SK-N-SH treated with all-trans-retinoic acid at 6 μM for 48 hours (cell line): Measurements from ENCODE around the gene PLEKHJ1.

Source experiments
- ATAC-seq: fragments of 200-7000 bp; cut with Tn5 transposase; 3 replicates; pipeline ENCODE4 v1.9.1; 2020; ENCODE audit warnings: mild to moderate bottlenecking, moderate library complexity
- ARNTL ChIP-seq: fragments of 450-650 bp; formaldehyde crosslinking; IDR thresholded peaks from 2 replicates; pipeline ENCODE4 v1.5.0; 2020; ENCODE audit warnings: low read depth, mild to moderate bottlenecking, moderate library complexity, borderline replicate concordance
- BACH2 ChIP-seq: fragments of 250-450 bp; sonication (Bioruptor Pico); IDR thresholded peaks from 2 replicates; pipeline ENCODE4 v1.9.0; 2021; ENCODE audit warnings: mild to moderate bottlenecking, borderline replicate concordance
- CSDC2 ChIP-seq: fragments of 250-450 bp; sonication (Bioruptor Pico); IDR thresholded peaks from 2 replicates; pipeline ENCODE4 v1.5.0; 2020; ENCODE audit warnings: mild to moderate bottlenecking, moderate library complexity
- ESRRG ChIP-seq: fragments of 250-450 bp; sonication (Bioruptor Pico); IDR thresholded peaks from 2 replicates; pipeline ENCODE4 v1.6.1; 2021; ENCODE audit warnings: mild to moderate bottlenecking
- GLIS3 ChIP-seq: fragments of 250-450 bp; sonication (Bioruptor Pico); IDR thresholded peaks from 2 replicates; pipeline ENCODE4 v1.5.0; 2020; ENCODE audit warnings: mild to moderate bottlenecking, moderate library complexity
- ISL1 ChIP-seq: fragments of 250-450 bp; sonication (Bioruptor Pico); IDR thresholded peaks from 2 replicates; pipeline ENCODE4 v2.1.2; 2022; ENCODE audit warnings: mild to moderate bottlenecking, moderate library complexity
- OSR1 ChIP-seq: fragments of 250-450 bp; sonication (Bioruptor Pico); IDR thresholded peaks from 2 replicates; pipeline ENCODE4 v1.8.0; 2022; ENCODE audit warnings: moderate library complexity, mild to moderate bottlenecking, inconsistent platforms
- PPARA ChIP-seq: fragments of 250-450 bp; sonication (Bioruptor Pico); IDR thresholded peaks from 2 replicates; pipeline ENCODE4 v1.5.0; 2020; ENCODE audit warnings: mild to moderate bottlenecking, borderline replicate concordance
- RARB ChIP-seq: fragments of 250-450 bp; sonication (Bioruptor Pico); IDR thresholded peaks from 2 replicates; pipeline ENCODE4 v1.8.0; 2021; ENCODE audit warnings: mild to moderate bottlenecking, moderate library complexity
- SNAI2 ChIP-seq: fragments of 250-450 bp; sonication (Bioruptor Pico); IDR thresholded peaks from 2 replicates; pipeline ENCODE4 v1.5.0; 2020; ENCODE audit warnings: mild to moderate bottlenecking, moderate library complexity
- TCF4 ChIP-seq: fragments of 250-450 bp; sonication (Bioruptor Pico); IDR thresholded peaks from 2 replicates; pipeline ENCODE4 v1.8.0; 2021; ENCODE audit warnings: mild to moderate bottlenecking, moderate library complexity, borderline replicate concordance
- TOX ChIP-seq: fragments of 250-450 bp; sonication (Bioruptor Pico); IDR thresholded peaks from 2 replicates; pipeline ENCODE4 v1.8.0; 2021; ENCODE audit warnings: mild to moderate bottlenecking, moderate library complexity, borderline replicate concordance
- ZC3H10 ChIP-seq: fragments of 250-450 bp; sonication (Bioruptor Pico); IDR thresholded peaks from 2 replicates; pipeline ENCODE4 v1.5.1; 2021; ENCODE audit warnings: mild to moderate bottlenecking, moderate library complexity
- ZFP3 ChIP-seq: fragments of 250-450 bp; sonication (Bioruptor Pico); IDR thresholded peaks from 2 replicates; pipeline ENCODE4 v1.5.0; 2020; ENCODE audit warnings: mild to moderate bottlenecking, moderate library complexity
- ZFP30 ChIP-seq: fragments of 450-650 bp; formaldehyde crosslinking; IDR thresholded peaks from 2 replicates; pipeline ENCODE4 v1.5.0; 2022; ENCODE audit warnings: mild to moderate bottlenecking, moderate library complexity
- ZNF565 ChIP-seq: fragments of 450-650 bp; formaldehyde crosslinking; conservative IDR thresholded peaks from 2 replicates; pipeline ENCODE4 v1.5.0; 2020; ENCODE audit warnings: low read depth, mild to moderate bottlenecking, moderate library complexity
- ZNF70 ChIP-seq: fragments of 450-650 bp; formaldehyde crosslinking; IDR thresholded peaks from 2 replicates; pipeline ENCODE4 v1.5.0; 2020; ENCODE audit warnings: mild to moderate bottlenecking, moderate library complexity
- ZNF8 ChIP-seq: fragments of 450-650 bp; formaldehyde crosslinking; IDR thresholded peaks from 2 replicates; pipeline ENCODE4 v1.5.0; 2020; ENCODE audit warnings: mild to moderate bottlenecking, moderate library complexity
- TF ChIP-seq, protein P1 (sequence below): fragments of 250-450 bp; sonication (Bioruptor Pico); IDR thresholded peaks from 2 replicates; pipeline ENCODE4 v1.8.0; 2020; ENCODE audit warnings: mild to moderate bottlenecking, moderate library complexity, borderline replicate concordance
- TF ChIP-seq, protein P2 (sequence below): fragments of 250-450 bp; sonication (Bioruptor Pico); IDR thresholded peaks from 2 replicates; pipeline ENCODE4 v1.8.0; 2021; ENCODE audit warnings: low read depth, mild to moderate bottlenecking, moderate library complexity, borderline replicate concordance
- TF ChIP-seq, protein P3 (sequence below): fragments of 250-450 bp; sonication (Bioruptor Pico); IDR thresholded peaks from 2 replicates; pipeline ENCODE4 v1.5.0; 2020; ENCODE audit warnings: mild to moderate bottlenecking, moderate library complexity
- TF ChIP-seq, protein P4 (sequence below): fragments of 250-450 bp; sonication (Bioruptor Pico); IDR thresholded peaks from 2 replicates; pipeline ENCODE4 v1.5.1; 2020; ENCODE audit warnings: low read depth, mild to moderate bottlenecking, moderate library complexity
- TF ChIP-seq, protein P5 (sequence below): fragments of 250-450 bp; sonication (Bioruptor Pico); IDR thresholded peaks from 2 replicates; pipeline ENCODE4 v1.5.1; 2021; ENCODE audit warnings: mild to moderate bottlenecking, moderate library complexity

PLEKHJ1 gene

DNA sequence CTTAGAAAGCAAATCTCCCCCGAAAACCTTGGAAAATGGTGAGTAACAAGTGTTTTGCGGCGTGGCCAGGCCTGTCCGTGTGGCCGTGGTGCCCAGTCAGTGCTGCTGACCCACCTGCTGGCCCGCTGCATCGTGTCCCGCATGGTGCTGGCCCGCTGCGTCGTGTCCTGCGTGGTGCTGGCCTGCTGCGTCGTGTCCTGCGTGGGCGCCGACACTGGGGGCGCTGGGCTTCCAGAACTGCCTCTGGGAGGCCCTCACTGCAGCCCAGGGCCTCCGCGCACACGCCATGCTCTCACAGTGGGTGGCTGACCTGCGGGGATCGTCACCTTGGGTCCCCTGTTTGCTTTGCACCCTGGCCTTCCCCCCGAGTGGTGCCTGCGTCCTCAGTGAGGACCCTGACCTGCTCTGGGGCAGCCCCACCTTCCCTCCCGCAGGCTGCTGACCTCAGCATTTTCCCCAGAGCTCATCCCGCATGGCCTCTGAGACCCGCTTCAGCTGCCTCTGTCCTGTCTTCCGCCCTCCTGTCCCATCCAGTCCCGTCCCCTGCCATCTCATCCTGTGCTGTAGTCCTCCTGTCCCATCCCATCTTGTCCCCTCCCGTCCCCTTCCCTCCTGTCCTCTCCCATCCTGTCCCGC is 10.6 kb downstream of the PLEKHJ1 start:
- TF ChIP-seq ZFP30 (CRISPR knock-in tag) (no peak), OSR1 (CRISPR knock-in tag) (no peak), TCF4 (no peak), ZFP3 (CRISPR knock-in tag) (no peak), ISL1 (CRISPR knock-in tag) (no peak), ZC3H10 (CRISPR knock-in tag) (no peak), BACH2 (no peak), ARNTL (CRISPR knock-in tag) (no peak), ESRRG (CRISPR knock-in tag) (no peak), CSDC2 (CRISPR knock-in tag) (no peak), GLIS3 (no peak), SNAI2 (CRISPR knock-in tag) (no peak), ZNF70 (CRISPR knock-in tag) (no peak), TOX (CRISPR knock-in tag) (no peak), PPARA (CRISPR knock-in tag) (no peak)
- TF ChIP-seq, protein P1, sequence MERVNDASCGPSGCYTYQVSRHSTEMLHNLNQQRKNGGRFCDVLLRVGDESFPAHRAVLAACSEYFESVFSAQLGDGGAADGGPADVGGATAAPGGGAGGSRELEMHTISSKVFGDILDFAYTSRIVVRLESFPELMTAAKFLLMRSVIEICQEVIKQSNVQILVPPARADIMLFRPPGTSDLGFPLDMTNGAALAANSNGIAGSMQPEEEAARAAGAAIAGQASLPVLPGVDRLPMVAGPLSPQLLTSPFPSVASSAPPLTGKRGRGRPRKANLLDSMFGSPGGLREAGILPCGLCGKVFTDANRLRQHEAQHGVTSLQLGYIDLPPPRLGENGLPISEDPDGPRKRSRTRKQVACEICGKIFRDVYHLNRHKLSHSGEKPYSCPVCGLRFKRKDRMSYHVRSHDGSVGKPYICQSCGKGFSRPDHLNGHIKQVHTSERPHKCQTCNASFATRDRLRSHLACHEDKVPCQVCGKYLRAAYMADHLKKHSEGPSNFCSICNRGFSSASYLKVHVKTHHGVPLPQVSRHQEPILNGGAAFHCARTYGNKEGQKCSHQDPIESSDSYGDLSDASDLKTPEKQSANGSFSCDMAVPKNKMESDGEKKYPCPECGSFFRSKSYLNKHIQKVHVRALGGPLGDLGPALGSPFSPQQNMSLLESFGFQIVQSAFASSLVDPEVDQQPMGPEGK (CRISPR knock-in tag): no peak
- TF ChIP-seq, protein P2, sequence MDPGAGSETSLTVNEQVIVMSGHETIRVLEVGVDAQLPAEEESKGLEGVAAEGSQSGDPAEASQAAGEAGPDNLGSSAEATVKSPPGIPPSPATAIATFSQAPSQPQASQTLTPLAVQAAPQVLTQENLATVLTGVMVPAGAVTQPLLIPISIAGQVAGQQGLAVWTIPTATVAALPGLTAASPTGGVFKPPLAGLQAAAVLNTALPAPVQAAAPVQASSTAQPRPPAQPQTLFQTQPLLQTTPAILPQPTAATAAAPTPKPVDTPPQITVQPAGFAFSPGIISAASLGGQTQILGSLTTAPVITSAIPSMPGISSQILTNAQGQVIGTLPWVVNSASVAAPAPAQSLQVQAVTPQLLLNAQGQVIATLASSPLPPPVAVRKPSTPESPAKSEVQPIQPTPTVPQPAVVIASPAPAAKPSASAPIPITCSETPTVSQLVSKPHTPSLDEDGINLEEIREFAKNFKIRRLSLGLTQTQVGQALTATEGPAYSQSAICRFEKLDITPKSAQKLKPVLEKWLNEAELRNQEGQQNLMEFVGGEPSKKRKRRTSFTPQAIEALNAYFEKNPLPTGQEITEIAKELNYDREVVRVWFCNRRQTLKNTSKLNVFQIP (CRISPR knock-in tag): no peak
- ATAC-seq: no peak

DNA sequence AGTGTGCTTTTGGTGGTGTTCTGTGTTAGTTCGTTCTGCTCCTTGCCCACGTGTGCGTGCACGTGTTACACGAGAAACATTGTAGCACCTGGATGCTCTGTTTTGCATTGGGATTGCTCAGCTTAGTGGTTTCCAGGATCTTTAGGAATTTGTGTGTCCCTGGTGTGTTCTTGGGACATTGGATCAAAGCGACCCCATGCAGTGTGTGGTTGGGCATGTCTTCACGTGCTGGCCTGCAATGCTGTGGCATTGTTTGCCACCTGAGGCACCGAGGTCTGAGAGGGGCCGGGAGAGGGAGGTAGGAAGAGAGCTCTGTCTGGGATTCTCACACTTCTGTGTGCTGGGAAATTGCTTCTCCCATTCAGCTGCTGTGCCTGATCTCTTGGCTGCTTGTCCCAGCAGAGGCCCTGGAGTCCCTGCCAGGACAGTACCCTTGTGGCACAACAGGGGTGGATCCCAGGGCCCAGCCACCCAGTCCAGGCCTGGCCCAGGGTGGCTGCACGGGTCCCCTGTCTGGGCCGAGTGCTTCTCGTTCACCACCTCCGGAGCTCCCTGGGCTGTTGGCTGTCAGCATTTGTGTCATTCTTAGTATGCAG is 11.3 kb downstream of the PLEKHJ1 start:
- no peak for ATAC-seq
- TF ChIP-seq CSDC2 (CRISPR knock-in tag) (no peak), ISL1 (CRISPR knock-in tag) (no peak), GLIS3 (no peak), TCF4 (no peak), ZFP30 (CRISPR knock-in tag) (no peak), ZNF565 (CRISPR knock-in tag) (no peak), ESRRG (CRISPR knock-in tag) (no peak), ZC3H10 (CRISPR knock-in tag) (no peak), PPARA (CRISPR knock-in tag) (no peak), ZNF70 (CRISPR knock-in tag) (no peak), RARB (CRISPR knock-in tag) (no peak), ZNF8 (no peak), OSR1 (CRISPR knock-in tag) (no peak)
- TF ChIP-seq, protein P3, sequence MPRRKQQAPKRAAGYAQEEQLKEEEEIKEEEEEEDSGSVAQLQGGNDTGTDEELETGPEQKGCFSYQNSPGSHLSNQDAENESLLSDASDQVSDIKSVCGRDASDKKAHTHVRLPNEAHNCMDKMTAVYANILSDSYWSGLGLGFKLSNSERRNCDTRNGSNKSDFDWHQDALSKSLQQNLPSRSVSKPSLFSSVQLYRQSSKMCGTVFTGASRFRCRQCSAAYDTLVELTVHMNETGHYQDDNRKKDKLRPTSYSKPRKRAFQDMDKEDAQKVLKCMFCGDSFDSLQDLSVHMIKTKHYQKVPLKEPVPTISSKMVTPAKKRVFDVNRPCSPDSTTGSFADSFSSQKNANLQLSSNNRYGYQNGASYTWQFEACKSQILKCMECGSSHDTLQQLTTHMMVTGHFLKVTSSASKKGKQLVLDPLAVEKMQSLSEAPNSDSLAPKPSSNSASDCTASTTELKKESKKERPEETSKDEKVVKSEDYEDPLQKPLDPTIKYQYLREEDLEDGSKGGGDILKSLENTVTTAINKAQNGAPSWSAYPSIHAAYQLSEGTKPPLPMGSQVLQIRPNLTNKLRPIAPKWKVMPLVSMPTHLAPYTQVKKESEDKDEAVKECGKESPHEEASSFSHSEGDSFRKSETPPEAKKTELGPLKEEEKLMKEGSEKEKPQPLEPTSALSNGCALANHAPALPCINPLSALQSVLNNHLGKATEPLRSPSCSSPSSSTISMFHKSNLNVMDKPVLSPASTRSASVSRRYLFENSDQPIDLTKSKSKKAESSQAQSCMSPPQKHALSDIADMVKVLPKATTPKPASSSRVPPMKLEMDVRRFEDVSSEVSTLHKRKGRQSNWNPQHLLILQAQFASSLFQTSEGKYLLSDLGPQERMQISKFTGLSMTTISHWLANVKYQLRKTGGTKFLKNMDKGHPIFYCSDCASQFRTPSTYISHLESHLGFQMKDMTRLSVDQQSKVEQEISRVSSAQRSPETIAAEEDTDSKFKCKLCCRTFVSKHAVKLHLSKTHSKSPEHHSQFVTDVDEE (CRISPR knock-in tag): no peak
- TF ChIP-seq, protein P1 (CRISPR knock-in tag): no peak
- TF ChIP-seq, protein P4, sequence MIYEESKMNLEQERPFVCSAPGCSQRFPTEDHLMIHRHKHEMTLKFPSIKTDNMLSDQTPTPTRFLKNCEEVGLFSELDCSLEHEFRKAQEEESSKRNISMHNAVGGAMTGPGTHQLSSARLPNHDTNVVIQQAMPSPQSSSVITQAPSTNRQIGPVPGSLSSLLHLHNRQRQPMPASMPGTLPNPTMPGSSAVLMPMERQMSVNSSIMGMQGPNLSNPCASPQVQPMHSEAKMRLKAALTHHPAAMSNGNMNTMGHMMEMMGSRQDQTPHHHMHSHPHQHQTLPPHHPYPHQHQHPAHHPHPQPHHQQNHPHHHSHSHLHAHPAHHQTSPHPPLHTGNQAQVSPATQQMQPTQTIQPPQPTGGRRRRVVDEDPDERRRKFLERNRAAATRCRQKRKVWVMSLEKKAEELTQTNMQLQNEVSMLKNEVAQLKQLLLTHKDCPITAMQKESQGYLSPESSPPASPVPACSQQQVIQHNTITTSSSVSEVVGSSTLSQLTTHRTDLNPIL (CRISPR knock-in tag): no peak
- TF ChIP-seq, protein P2 (CRISPR knock-in tag): no peak
- TF ChIP-seq, protein P5, sequence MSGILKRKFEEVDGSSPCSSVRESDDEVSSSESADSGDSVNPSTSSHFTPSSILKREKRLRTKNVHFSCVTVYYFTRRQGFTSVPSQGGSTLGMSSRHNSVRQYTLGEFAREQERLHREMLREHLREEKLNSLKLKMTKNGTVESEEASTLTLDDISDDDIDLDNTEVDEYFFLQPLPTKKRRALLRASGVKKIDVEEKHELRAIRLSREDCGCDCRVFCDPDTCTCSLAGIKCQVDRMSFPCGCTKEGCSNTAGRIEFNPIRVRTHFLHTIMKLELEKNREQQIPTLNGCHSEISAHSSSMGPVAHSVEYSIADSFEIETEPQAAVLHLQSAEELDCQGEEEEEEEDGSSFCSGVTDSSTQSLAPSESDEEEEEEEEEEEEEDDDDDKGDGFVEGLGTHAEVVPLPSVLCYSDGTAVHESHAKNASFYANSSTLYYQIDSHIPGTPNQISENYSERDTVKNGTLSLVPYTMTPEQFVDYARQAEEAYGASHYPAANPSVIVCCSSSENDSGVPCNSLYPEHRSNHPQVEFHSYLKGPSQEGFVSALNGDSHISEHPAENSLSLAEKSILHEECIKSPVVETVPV: no peak
